22Rv1 (cell line): ENCODE results near the gene HOXB13.

ENCODE experiments used
- H3K27ac ChIP-seq: fragments of 450-650 bp; 2 replicates; pipeline ENCODE4 v1.5.1; 2017
- ZFX ChIP-seq: fragments of 450-650 bp; IDR thresholded peaks from 2 replicates; pipeline ENCODE4 v1.6.1; 2017; ENCODE audit warnings: antibody characterized with exemption, borderline replicate concordance
- TF ChIP-seq, protein P1 (sequence below): fragments of 450-650 bp; IDR thresholded peaks from 2 replicates; pipeline ENCODE4 v1.5.1; 2017; ENCODE audit warnings: mild to moderate bottlenecking

The HOXB13 gene

DNA sequence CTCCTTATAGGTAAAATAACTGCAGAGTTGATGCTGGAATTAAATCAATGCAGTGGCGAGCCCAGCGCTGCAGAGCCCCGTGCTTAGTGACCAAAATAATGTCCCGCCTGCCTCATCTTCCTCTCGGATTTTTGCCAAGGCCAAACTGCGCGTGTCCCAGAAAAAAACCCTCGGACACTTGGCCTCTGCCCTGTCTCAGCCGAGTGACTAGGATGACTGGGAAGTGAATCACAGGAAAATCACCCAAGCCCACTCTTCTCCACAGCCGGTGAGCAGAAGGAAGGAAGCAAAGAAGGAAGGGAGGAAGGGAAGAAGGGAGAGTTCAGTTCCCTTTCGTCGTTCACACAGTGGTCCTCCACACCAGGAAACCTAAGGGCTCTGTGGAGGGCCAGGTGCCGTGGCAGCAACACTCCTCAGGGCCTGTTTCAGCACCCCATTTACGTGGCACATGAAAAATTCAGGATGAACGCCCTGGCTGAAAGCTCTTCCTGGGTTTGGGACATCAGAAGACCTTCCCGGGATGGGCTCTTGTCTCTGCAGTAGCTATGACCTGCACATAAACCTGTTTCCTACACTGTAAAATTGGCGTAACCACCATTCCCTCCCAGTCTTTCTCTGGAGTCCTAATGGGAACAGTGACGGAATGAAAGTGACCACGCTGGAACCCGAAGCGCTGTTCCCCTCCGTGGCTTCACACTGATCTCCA, 25.4 kb upstream of the HOXB13 start:
- H3K27ac ChIP-seq = peak overlapping the region; percentile 40
- TF ChIP-seq, protein P1, sequence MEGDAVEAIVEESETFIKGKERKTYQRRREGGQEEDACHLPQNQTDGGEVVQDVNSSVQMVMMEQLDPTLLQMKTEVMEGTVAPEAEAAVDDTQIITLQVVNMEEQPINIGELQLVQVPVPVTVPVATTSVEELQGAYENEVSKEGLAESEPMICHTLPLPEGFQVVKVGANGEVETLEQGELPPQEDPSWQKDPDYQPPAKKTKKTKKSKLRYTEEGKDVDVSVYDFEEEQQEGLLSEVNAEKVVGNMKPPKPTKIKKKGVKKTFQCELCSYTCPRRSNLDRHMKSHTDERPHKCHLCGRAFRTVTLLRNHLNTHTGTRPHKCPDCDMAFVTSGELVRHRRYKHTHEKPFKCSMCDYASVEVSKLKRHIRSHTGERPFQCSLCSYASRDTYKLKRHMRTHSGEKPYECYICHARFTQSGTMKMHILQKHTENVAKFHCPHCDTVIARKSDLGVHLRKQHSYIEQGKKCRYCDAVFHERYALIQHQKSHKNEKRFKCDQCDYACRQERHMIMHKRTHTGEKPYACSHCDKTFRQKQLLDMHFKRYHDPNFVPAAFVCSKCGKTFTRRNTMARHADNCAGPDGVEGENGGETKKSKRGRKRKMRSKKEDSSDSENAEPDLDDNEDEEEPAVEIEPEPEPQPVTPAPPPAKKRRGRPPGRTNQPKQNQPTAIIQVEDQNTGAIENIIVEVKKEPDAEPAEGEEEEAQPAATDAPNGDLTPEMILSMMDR = no peak
- no peak for TF ChIP-seq ZFX

DNA sequence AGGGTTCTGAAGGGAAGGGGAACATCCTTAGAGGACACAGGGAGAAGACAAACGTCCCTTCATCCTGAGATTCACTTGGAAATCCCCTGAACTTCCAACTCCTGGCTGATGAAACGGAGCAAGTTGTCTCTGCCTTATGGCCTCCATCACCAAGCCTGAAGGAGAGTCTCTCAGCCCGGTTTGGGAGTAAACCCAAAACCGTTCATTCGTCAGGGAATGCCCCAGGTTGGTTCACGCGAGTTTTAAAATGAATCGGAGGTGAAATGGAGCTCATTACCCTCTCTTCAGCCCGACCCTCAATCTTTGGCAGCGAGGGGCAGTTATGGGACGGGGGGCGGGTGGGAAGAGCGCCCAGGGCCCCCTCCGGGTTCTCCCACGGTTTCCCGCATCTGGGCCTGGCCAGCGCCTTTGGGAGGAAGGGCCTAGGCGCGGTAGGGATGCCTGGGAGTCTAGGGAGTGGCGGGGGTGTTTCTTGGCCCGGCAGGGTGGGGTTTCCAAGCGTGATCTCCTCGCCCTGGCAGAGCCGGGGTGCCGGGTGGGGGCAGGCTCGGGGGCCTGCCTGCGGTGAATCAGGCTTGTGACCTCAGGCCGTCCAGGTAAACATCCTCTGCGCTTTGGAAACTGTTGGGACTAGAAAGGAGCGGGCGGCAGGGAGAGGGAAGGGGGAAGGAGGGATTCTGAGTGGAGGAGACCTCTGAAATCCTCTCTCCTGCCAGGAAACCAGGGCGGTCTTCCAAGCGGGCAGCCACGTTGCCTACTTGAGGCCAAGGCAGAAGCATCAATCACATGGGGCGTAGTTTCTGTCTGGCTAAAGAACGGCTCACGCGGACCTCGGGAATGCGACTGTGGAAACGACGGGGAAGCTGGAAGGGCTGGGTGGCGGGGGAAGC, 24.1 kb upstream of the HOXB13 start:
- H3K27ac ChIP-seq = peak overlapping the region; percentile 93; the same call in 1 of the 2 replicates
- TF ChIP-seq, protein P1 = no peak
- no peak for TF ChIP-seq ZFX

GRCh38 chr17:48751733-48752398, 23.3 kb upstream of the HOXB13 start:
- H3K27ac ChIP-seq = peak overlapping the region; percentile 93
- TF ChIP-seq, protein P1 = no peak
- no peak for TF ChIP-seq ZFX

DNA sequence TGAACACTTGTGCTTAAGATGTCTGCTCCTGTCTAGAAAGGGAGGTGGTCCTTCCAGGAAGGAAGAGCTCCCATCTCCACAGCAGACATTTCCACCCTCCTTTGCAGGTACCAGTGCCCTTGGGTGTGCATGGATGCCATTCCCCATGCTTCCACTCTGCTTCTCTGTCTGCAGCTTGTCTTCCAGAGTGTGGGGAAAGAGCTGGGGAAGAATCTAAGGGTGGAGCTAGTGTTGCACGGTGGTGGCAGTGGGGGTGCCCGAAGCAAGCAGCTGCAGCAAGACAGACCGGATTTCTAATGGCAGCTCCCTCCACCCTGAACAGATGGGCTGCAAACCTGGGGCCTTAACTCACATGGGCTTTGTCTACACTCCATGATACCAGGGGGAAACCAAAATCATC, 22.6 kb upstream of the HOXB13 start:
- H3K27ac ChIP-seq = peak overlapping the region; percentile 93
- TF ChIP-seq, protein P1 = peak; percentile 23; the same call in 1 of the 2 replicates
- no peak for TF ChIP-seq ZFX

- H3K27ac ChIP-seq = peak overlapping the region; percentile 93
Measured at GRCh38 chr17:48749621-48750553, 21.3 kb upstream of the HOXB13 start.

More at GRCh38 chr17:48749621-48750553, 21.3 kb upstream of the HOXB13 start:
- TF ChIP-seq, protein P1 = no peak
- TF ChIP-seq ZFX = no peak
